ENCODE results near the gene RBM33. TPM values are rescaled to one million over a fixed set of nuclear protein-coding genes. Genes with fewer than 3 reads are reported as not detected.

RBM33 gene
- total RNA-seq, 1 experiment from 2014 or later: 81.8 TPM

DNA sequence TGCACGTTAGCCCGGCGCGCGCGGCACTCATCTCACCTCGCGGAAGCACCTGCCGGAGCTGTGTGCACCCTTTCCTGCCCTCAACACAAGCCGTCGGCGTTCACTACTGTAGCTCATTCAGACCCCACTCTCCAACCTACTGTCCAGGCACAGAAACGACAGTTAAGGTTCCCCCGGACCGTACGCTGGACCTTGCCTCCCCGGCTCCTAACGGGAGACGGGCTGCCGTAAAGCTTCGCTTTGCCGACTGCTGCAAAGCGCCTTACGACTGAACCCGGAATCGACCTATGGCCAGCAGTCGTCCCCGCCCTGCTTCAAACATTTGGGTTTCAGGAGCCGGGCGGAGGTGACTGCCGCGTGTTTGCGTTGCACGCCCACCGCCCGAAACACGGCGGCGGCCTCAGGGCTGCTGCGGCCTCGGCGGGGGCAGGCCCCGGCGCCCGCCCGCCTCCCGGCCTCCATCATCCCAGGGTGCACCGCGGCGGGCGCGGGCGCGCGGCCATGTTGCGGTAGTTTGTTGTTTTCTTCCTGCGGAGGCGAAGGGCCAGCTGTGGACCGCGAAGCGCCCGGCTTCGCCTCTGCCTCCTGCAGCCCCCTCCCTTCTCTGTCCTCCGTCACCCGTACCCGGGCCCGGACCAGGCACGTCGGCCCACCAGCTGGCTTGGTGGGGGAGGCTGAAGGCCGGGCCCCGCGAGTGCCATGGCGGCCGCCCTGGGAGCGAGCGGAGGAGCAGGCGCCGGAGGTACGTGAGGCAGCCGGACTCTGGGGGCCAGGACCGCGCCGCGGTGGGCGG lies at the start of gene RBM33 (continued):
- TF ChIP-seq, protein P1, sequence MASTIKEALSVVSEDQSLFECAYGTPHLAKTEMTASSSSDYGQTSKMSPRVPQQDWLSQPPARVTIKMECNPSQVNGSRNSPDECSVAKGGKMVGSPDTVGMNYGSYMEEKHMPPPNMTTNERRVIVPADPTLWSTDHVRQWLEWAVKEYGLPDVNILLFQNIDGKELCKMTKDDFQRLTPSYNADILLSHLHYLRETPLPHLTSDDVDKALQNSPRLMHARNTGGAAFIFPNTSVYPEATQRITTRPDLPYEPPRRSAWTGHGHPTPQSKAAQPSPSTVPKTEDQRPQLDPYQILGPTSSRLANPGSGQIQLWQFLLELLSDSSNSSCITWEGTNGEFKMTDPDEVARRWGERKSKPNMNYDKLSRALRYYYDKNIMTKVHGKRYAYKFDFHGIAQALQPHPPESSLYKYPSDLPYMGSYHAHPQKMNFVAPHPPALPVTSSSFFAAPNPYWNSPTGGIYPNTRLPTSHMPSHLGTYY (CRISPR knock-in tag; IDR thresholded peaks at IDR 0.05): no peak
- TF ChIP-seq SMAD3 (CRISPR knock-in tag; IDR thresholded peaks at IDR 0.05; ENCODE audit: borderline replicate concordance) (0 out of 2 replicates have a peak, but pooled peaks have one; percentile 13), CREM (CRISPR knock-in tag; IDR thresholded peaks at IDR 0.05) (peak; percentile 60; the same call in 1 of the 2 replicates), GTF2I (CRISPR knock-in tag; conservative IDR thresholded peaks at IDR 0.05) (no peak), RELA (CRISPR knock-in tag; IDR thresholded peaks at IDR 0.05; ENCODE audit: borderline replicate concordance) (no peak; the same call in 1 of the 2 replicates), ZNF219 (CRISPR knock-in tag; IDR thresholded peaks at IDR 0.05; ENCODE audit: borderline replicate concordance) (0 out of 2 replicates have a peak, but pooled peaks have one; percentile 8), NFATC4 (CRISPR knock-in tag; IDR thresholded peaks at IDR 0.05) (no peak), SOX15 (CRISPR knock-in tag; IDR thresholded peaks at IDR 0.05) (no peak), EMX1 (CRISPR knock-in tag; IDR thresholded peaks at IDR 0.05) (no peak), ELF4 (CRISPR knock-in tag; IDR thresholded peaks at IDR 0.05; ENCODE audit: low read depth) (0 out of 2 replicates have a peak, but pooled peaks have one; percentile 84), TCF7 (CRISPR knock-in tag; IDR thresholded peaks at IDR 0.05; ENCODE audit: low read depth) (no peak)
- TF ChIP-seq, protein P2, sequence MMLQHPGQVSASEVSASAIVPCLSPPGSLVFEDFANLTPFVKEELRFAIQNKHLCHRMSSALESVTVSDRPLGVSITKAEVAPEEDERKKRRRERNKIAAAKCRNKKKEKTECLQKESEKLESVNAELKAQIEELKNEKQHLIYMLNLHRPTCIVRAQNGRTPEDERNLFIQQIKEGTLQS (CRISPR knock-in tag; conservative IDR thresholded peaks at IDR 0.05): no peak
- TF ChIP-seq, protein P3, sequence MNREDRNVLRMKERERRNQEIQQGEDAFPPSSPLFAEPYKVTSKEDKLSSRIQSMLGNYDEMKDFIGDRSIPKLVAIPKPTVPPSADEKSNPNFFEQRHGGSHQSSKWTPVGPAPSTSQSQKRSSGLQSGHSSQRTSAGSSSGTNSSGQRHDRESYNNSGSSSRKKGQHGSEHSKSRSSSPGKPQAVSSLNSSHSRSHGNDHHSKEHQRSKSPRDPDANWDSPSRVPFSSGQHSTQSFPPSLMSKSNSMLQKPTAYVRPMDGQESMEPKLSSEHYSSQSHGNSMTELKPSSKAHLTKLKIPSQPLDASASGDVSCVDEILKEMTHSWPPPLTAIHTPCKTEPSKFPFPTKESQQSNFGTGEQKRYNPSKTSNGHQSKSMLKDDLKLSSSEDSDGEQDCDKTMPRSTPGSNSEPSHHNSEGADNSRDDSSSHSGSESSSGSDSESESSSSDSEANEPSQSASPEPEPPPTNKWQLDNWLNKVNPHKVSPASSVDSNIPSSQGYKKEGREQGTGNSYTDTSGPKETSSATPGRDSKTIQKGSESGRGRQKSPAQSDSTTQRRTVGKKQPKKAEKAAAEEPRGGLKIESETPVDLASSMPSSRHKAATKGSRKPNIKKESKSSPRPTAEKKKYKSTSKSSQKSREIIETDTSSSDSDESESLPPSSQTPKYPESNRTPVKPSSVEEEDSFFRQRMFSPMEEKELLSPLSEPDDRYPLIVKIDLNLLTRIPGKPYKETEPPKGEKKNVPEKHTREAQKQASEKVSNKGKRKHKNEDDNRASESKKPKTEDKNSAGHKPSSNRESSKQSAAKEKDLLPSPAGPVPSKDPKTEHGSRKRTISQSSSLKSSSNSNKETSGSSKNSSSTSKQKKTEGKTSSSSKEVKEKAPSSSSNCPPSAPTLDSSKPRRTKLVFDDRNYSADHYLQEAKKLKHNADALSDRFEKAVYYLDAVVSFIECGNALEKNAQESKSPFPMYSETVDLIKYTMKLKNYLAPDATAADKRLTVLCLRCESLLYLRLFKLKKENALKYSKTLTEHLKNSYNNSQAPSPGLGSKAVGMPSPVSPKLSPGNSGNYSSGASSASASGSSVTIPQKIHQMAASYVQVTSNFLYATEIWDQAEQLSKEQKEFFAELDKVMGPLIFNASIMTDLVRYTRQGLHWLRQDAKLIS (CRISPR knock-in tag; IDR thresholded peaks at IDR 0.05; ENCODE audit: borderline replicate concordance): no peak
- TF ChIP-seq, protein P4, sequence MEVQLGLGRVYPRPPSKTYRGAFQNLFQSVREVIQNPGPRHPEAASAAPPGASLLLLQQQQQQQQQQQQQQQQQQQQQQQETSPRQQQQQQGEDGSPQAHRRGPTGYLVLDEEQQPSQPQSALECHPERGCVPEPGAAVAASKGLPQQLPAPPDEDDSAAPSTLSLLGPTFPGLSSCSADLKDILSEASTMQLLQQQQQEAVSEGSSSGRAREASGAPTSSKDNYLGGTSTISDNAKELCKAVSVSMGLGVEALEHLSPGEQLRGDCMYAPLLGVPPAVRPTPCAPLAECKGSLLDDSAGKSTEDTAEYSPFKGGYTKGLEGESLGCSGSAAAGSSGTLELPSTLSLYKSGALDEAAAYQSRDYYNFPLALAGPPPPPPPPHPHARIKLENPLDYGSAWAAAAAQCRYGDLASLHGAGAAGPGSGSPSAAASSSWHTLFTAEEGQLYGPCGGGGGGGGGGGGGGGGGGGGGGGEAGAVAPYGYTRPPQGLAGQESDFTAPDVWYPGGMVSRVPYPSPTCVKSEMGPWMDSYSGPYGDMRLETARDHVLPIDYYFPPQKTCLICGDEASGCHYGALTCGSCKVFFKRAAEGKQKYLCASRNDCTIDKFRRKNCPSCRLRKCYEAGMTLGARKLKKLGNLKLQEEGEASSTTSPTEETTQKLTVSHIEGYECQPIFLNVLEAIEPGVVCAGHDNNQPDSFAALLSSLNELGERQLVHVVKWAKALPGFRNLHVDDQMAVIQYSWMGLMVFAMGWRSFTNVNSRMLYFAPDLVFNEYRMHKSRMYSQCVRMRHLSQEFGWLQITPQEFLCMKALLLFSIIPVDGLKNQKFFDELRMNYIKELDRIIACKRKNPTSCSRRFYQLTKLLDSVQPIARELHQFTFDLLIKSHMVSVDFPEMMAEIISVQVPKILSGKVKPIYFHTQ (CRISPR knock-in tag; IDR thresholded peaks at IDR 0.05): no peak
- TF ChIP-seq, protein P5, sequence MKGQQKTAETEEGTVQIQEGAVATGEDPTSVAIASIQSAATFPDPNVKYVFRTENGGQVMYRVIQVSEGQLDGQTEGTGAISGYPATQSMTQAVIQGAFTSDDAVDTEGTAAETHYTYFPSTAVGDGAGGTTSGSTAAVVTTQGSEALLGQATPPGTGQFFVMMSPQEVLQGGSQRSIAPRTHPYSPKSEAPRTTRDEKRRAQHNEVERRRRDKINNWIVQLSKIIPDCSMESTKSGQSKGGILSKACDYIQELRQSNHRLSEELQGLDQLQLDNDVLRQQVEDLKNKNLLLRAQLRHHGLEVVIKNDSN (CRISPR knock-in tag; IDR thresholded peaks at IDR 0.05): peak; percentile 50
- TF ChIP-seq, protein P6, sequence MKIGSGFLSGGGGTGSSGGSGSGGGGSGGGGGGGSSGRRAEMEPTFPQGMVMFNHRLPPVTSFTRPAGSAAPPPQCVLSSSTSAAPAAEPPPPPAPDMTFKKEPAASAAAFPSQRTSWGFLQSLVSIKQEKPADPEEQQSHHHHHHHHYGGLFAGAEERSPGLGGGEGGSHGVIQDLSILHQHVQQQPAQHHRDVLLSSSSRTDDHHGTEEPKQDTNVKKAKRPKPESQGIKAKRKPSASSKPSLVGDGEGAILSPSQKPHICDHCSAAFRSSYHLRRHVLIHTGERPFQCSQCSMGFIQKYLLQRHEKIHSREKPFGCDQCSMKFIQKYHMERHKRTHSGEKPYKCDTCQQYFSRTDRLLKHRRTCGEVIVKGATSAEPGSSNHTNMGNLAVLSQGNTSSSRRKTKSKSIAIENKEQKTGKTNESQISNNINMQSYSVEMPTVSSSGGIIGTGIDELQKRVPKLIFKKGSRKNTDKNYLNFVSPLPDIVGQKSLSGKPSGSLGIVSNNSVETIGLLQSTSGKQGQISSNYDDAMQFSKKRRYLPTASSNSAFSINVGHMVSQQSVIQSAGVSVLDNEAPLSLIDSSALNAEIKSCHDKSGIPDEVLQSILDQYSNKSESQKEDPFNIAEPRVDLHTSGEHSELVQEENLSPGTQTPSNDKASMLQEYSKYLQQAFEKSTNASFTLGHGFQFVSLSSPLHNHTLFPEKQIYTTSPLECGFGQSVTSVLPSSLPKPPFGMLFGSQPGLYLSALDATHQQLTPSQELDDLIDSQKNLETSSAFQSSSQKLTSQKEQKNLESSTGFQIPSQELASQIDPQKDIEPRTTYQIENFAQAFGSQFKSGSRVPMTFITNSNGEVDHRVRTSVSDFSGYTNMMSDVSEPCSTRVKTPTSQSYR (CRISPR knock-in tag; IDR thresholded peaks at IDR 0.05): 0 out of 2 replicates have a peak, but pooled peaks have one; percentile 36
- TF ChIP-seq, protein P7, sequence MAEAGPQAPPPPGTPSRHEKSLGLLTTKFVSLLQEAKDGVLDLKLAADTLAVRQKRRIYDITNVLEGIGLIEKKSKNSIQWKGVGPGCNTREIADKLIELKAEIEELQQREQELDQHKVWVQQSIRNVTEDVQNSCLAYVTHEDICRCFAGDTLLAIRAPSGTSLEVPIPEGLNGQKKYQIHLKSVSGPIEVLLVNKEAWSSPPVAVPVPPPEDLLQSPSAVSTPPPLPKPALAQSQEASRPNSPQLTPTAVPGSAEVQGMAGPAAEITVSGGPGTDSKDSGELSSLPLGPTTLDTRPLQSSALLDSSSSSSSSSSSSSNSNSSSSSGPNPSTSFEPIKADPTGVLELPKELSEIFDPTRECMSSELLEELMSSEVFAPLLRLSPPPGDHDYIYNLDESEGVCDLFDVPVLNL (CRISPR knock-in tag; IDR thresholded peaks at IDR 0.05; ENCODE audit: borderline replicate concordance, low read depth): no peak; the same call in 1 of the 2 replicates
- TF ChIP-seq, protein P8, sequence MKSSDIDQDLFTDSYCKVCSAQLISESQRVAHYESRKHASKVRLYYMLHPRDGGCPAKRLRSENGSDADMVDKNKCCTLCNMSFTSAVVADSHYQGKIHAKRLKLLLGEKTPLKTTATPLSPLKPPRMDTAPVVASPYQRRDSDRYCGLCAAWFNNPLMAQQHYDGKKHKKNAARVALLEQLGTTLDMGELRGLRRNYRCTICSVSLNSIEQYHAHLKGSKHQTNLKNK (CRISPR knock-in tag; IDR thresholded peaks at IDR 0.05): no peak
- TF ChIP-seq, protein P9, sequence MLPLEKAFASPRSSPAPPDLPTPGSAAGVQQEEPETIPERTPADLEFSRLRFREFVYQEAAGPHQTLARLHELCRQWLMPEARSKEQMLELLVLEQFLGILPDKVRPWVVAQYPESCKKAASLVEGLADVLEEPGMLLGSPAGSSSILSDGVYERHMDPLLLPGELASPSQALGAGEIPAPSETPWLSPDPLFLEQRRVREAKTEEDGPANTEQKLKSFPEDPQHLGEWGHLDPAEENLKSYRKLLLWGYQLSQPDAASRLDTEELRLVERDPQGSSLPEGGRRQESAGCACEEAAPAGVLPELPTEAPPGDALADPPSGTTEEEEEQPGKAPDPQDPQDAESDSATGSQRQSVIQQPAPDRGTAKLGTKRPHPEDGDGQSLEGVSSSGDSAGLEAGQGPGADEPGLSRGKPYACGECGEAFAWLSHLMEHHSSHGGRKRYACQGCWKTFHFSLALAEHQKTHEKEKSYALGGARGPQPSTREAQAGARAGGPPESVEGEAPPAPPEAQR (CRISPR knock-in tag; IDR thresholded peaks at IDR 0.05): no peak
- TF ChIP-seq, protein P10, sequence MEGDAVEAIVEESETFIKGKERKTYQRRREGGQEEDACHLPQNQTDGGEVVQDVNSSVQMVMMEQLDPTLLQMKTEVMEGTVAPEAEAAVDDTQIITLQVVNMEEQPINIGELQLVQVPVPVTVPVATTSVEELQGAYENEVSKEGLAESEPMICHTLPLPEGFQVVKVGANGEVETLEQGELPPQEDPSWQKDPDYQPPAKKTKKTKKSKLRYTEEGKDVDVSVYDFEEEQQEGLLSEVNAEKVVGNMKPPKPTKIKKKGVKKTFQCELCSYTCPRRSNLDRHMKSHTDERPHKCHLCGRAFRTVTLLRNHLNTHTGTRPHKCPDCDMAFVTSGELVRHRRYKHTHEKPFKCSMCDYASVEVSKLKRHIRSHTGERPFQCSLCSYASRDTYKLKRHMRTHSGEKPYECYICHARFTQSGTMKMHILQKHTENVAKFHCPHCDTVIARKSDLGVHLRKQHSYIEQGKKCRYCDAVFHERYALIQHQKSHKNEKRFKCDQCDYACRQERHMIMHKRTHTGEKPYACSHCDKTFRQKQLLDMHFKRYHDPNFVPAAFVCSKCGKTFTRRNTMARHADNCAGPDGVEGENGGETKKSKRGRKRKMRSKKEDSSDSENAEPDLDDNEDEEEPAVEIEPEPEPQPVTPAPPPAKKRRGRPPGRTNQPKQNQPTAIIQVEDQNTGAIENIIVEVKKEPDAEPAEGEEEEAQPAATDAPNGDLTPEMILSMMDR (IDR thresholded peaks at IDR 0.05): no peak

All from WTC11 (cell line).